ENCODE measurements around the gene B3GNT4.
"Not testable (repeated sequence)": the region's sequence is repeated elsewhere in the genome, so short reads cannot be mapped to it uniquely, and the experiment has no call there.

B3GNT4 gene

DNA sequence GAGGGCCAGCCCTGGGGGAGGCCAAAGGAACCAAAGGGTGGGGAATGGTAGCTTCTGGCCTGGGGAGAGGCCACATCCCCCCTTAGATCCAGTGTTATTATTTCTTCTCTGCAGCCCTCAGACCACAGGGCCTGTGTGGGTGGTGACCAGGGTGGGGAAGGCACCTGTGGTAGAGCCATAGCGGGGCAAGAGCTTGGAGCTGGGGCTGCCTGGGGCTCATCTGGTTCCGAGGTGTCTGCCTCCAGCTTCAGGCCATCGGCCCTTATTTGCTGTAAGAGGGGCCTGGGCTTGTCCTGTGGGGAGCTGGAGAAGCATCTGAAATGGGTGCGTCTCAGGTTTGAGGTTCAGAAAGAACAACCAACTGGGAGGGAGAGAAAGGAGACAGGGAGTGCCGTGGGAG is 2.1 kb upstream of the B3GNT4 start:
- Histone ChIP-seq H3K36me3 (ENCODE audit: control insufficient read depth, low read length) (no peaks in the 10 kb centered on the region; the same call in 1 of the 2 replicates), H3K27ac (ENCODE audit: low read depth, low read length) (no peak overlapping the region), H3K27me3 (ENCODE audit: control insufficient read depth, low read length) (peaks cover 48% of the 10 kb centered on the region), H3K79me2 (ENCODE audit: control insufficient read depth, low read length) (no peaks in the 10 kb centered on the region), H3K4me3 (ENCODE audit: low read length) (no peak overlapping the region), H3K4me1 (ENCODE audit: control insufficient read depth, low read length) (peaks cover 28% of the 10 kb centered on the region), H4K20me1 (ENCODE audit: control insufficient read depth, insufficient read depth, low read depth, low read length) (peaks cover 4% of the 10 kb centered on the region; the same call in 1 of the 2 replicates), H3K4me2 (ENCODE audit: low read length) (no peak overlapping the region), H3K9me3 (ENCODE audit: control insufficient read depth, insufficient read depth, low read length) (no peaks in the 10 kb centered on the region), H3F3A (ENCODE audit: control insufficient read depth, insufficient read depth) (peaks cover 8% of the 10 kb centered on the region; the same call in 1 of the 2 replicates), H3K9me2 (replicated peaks; ENCODE audit: control insufficient read depth, low read length) (no peaks in the 10 kb centered on the region)
- TF ChIP-seq EZH2phosphoT487 (IDR thresholded peaks at IDR 0.05; ENCODE audit: borderline replicate concordance, low read length): no peak
- TF ChIP-seq, protein P1, sequence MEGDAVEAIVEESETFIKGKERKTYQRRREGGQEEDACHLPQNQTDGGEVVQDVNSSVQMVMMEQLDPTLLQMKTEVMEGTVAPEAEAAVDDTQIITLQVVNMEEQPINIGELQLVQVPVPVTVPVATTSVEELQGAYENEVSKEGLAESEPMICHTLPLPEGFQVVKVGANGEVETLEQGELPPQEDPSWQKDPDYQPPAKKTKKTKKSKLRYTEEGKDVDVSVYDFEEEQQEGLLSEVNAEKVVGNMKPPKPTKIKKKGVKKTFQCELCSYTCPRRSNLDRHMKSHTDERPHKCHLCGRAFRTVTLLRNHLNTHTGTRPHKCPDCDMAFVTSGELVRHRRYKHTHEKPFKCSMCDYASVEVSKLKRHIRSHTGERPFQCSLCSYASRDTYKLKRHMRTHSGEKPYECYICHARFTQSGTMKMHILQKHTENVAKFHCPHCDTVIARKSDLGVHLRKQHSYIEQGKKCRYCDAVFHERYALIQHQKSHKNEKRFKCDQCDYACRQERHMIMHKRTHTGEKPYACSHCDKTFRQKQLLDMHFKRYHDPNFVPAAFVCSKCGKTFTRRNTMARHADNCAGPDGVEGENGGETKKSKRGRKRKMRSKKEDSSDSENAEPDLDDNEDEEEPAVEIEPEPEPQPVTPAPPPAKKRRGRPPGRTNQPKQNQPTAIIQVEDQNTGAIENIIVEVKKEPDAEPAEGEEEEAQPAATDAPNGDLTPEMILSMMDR (IDR thresholded peaks at IDR 0.05; ENCODE audit: low read depth, low read length, poor library complexity, severe bottlenecking): no peak

DNA sequence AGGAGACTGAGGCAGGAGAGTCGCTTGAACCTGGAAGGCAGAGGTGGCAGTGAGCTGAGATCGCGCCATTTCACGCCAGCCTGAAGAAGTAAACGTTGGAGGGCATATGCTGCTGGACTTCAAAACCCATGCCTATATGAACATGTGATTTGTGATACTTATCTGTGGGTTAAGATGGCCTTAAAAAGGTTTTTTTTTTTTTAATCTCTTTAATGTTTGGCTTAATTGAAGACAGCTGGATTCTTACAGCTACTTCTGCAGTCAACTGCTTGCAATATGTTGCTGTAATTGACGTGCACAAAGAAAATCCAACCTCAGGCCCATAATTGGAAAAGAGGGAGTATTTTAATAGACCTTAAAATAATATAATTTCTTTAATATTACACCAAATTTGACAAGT is 1.5 kb upstream of the B3GNT4 start:
- Histone ChIP-seq H3K4me2 (ENCODE audit: low read length) (no peak overlapping the region), H3K4me1 (ENCODE audit: control insufficient read depth, low read length) (peaks cover 23% of the 10 kb centered on the region), H3K9me3 (ENCODE audit: control insufficient read depth, insufficient read depth, low read length) (no peaks in the 10 kb centered on the region)

DNA sequence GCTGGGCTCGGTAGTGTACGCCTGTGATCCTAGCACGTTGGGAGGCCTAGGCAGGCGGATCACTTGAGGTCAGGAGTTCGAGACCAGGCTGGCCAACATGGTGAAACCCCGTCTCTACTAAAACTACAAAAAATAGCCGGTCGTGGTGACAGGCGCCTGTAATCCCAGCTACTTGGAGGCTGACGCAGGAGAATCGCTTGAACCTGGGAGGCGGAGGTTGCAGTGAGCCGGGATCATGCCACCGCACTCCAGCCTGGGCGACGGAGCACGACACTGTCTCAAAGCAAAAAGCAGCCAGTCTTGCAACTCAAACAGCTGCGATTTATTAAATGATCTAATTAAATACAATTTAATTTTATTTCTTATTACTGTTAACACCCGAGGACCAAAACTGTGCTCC is 698 bp upstream of the B3GNT4 start:
- not testable (repeated sequence) for H3F3A ChIP-seq (ENCODE audit: control insufficient read depth, insufficient read depth); H3K27ac ChIP-seq (ENCODE audit: low read depth, low read length); H3K9me2 ChIP-seq (replicated peaks; ENCODE audit: control insufficient read depth, low read length); H3K9me3 ChIP-seq (ENCODE audit: control insufficient read depth, insufficient read depth, low read length); H3K79me2 ChIP-seq (ENCODE audit: control insufficient read depth, low read length); H4K20me1 ChIP-seq (ENCODE audit: control insufficient read depth, insufficient read depth, low read depth, low read length)
- H3K4me3 ChIP-seq (ENCODE audit: low read length): peak overlapping the region; percentile 65
- peak overlapping the region; percentile 77 for H3K4me2 ChIP-seq (ENCODE audit: low read length)
- peaks cover 12% of the 10 kb centered on the region for H3K36me3 ChIP-seq (ENCODE audit: control insufficient read depth, low read length)
- peaks cover 48% of the 10 kb centered on the region for H3K27me3 ChIP-seq (ENCODE audit: control insufficient read depth, low read length)
- peaks cover 15% of the 10 kb centered on the region for H3K4me1 ChIP-seq (ENCODE audit: control insufficient read depth, low read length)

More for the DNA sequence above, 1.5 kb upstream of the B3GNT4 start:
- no peaks in the 10 kb centered on the region for H3K9me2 ChIP-seq (replicated peaks; ENCODE audit: control insufficient read depth, low read length)
- no peak overlapping the region for H3K4me3 ChIP-seq (ENCODE audit: low read length)
- peaks cover 8% of the 10 kb centered on the region; the same call in 1 of the 2 replicates for H3F3A ChIP-seq (ENCODE audit: control insufficient read depth, insufficient read depth)
- H3K27me3 ChIP-seq (ENCODE audit: control insufficient read depth, low read length): peaks cover 48% of the 10 kb centered on the region
- peaks cover 6% of the 10 kb centered on the region; the same call in 1 of the 2 replicates for H4K20me1 ChIP-seq (ENCODE audit: control insufficient read depth, insufficient read depth, low read depth, low read length)
- no peak for TF ChIP-seq EZH2phosphoT487 (IDR thresholded peaks at IDR 0.05; ENCODE audit: borderline replicate concordance, low read length)
- TF ChIP-seq, protein P1 (IDR thresholded peaks at IDR 0.05; ENCODE audit: low read depth, low read length, poor library complexity, severe bottlenecking): no peak
- H3K36me3 ChIP-seq (ENCODE audit: control insufficient read depth, low read length): peaks cover 4% of the 10 kb centered on the region
- no peak overlapping the region for H3K27ac ChIP-seq (ENCODE audit: low read depth, low read length)
- no peaks in the 10 kb centered on the region for H3K79me2 ChIP-seq (ENCODE audit: control insufficient read depth, low read length)

DNA sequence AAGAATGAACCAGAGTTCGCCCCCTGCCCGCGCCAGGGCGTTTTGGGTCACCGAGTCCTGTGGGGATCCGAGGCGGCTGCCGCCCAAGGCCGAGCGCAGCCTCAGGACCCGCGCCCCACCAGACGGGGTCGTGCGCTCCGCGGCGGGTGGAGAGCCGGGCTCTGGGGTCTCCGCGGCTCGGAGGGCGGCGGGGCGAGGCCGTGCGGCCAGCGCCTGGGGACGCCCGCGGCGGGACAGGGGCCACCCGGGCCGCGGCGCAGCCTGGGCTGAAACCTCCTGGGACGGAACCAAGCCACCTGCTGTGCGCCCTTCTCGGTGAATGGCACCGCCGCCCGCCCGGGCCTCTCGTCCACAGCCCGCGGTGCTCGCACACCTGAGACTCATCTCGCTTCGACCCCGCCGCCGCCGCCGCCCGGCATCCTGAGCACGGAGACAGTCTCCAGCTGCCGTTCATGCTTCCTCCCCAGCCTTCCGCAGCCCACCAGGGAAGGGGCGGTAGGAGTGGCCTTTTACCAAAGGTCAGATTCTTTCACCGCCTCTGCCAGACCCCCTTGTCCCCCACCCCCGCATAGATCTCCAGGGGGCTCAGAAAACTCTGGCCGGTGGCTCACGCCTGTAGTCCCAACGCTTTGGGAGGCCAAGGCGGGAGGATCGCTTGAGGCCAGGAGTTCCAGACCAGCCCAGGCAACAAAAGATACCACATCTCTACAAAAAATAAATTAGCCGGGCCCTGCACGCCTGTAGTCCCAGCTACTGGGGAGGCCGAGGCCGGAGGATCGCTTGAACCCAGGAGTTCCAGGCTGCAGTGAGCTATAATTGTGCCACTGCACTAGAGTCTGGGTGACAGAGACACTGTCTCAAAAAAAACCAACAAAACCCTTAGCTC is 901 bp downstream of the B3GNT4 start:
- H3K4me1 ChIP-seq (ENCODE audit: control insufficient read depth, low read length): peaks cover 15% of the 10 kb centered on the region
- peaks cover 48% of the 10 kb centered on the region for H3K27me3 ChIP-seq (ENCODE audit: control insufficient read depth, low read length)

More for the DNA sequence above, 901 bp downstream of the B3GNT4 start:
- peaks cover 21% of the 10 kb centered on the region for H3K36me3 ChIP-seq (ENCODE audit: control insufficient read depth, low read length)
- H3K4me2 ChIP-seq (ENCODE audit: low read length): peak overlapping the region; percentile 77
- no peak overlapping the region for H3K27ac ChIP-seq (ENCODE audit: low read depth, low read length)
- no peaks in the 10 kb centered on the region for H3K9me2 ChIP-seq (replicated peaks; ENCODE audit: control insufficient read depth, low read length)
- TF ChIP-seq, protein P1 (IDR thresholded peaks at IDR 0.05; ENCODE audit: low read depth, low read length, poor library complexity, severe bottlenecking): no peak
- no peak; the same call in 1 of the 2 replicates for TF ChIP-seq EZH2phosphoT487 (IDR thresholded peaks at IDR 0.05; ENCODE audit: borderline replicate concordance, low read length)
- no peaks in the 10 kb centered on the region for H3K9me3 ChIP-seq (ENCODE audit: control insufficient read depth, insufficient read depth, low read length)
- H3F3A ChIP-seq (ENCODE audit: control insufficient read depth, insufficient read depth): peaks cover 8% of the 10 kb centered on the region; the same call in 1 of the 2 replicates
- H3K4me3 ChIP-seq (ENCODE audit: low read length): peak overlapping the region; percentile 65
- H3K79me2 ChIP-seq (ENCODE audit: control insufficient read depth, low read length): no peaks in the 10 kb centered on the region
- peaks cover 6% of the 10 kb centered on the region; the same call in 1 of the 2 replicates for H4K20me1 ChIP-seq (ENCODE audit: control insufficient read depth, insufficient read depth, low read depth, low read length)
